Hypothalamus (tissue), 51 donors: ENCODE measurements around the gene ICA1L.

ENCODE experiments used
- DNase-seq, 51 donors: peaks; one replicate each; lab custom pipeline; 2025; lab: John Stamatoyannopoulos, UW

The ICA1L gene

DNA sequence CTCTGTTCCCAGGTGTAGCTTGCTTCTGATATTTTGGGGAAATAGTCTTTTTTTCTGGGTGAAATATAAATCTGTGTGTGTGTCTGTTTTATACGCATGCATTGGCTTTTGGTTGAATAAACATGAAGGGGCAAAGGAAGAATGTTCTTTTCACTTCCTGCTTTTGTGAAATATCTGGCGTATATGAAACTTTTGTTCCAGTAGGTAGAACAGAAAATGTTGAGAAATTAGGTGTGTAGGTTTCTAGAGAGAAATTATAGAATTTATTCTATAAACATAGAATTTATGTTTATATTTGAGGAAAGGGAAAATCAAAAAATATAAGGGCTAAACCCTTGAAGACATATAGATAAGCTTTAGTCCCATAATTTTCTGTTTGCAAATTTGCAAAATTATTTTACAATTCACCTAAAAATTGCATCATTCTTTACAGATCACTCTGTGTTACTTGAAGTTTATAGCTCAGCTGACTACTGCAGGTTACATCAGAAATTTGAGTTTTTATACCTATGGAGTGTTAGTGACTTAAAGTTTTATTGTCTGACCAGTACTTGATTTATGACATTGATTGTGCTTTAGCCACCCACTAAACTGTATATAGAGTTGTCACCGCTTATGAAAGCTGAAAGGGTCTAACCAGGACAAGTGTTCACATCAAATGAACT is 120.7 kb downstream of the ICA1L start:
- no peak for DNase-seq

DNA sequence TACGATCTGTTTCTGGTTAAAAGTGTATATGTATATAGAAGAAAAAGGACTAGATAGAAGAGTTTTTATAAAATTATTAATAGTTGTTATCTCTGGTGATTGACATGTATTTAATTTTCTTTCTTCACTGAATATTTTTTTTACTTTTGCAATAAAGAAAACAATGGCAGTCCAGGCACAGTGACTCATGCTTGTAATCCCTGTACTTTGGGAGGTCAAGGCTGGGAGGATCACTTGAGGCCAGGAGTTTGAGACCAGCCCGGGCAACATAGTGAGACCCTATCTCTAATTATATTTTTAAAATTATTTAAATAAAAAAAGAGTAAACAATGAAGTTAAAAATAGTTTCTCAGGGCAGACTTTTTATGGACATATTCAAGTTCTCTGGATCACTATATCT is 122.1 kb downstream of the ICA1L start:
- no peak for DNase-seq

DNA sequence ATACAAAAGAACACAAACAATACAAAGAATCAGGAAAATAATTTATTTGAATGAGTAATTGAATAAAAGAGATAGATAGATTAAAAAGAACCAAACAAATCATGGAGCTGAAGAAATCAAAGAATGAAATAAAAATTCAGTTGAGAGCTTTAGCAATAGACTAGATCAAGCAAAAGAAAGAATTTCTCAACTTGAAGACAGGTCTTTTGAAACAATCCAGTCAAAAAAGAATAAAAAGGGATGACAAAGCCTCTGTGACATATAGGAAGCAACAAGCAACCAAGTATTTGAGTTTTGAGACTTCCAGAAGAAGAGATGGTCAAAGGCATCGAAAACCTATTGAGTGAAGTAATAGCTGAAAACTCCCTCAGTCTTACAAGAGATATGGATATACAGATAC is 128.0 kb downstream of the ICA1L start:
- no peak for DNase-seq

- no peak for DNase-seq
Observed at GRCh38 chr2:202736826-202737225, 134.7 kb downstream of the ICA1L start.

DNA sequence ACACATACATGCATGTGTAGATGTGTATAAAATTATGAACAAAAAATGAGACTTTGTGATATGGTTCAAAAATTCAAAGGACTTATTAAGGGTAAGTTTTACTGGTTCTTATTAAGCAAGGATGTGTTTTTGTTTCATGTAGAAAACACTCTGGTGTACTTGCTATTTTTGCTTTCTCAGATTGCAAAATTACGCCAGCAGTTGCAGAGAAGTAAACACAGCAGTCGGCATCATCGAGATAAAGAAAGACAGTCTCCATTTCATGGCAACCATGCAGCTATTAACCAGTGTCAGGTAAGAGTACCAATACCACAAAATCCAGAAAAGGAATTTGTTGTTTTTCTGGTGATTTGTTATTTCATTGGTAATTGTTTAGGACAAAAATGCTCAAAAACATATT is 145.5 kb downstream of the ICA1L start:
- DNase-seq = peak in 1 of 51 donors; percentile 1

GRCh38 chr2:202723746-202724145 is 147.8 kb downstream of the ICA1L start:
- no peak for DNase-seq
